LoVo (cell line): Measurements from ENCODE around the gene METTL21C.

Experiments
- DNase-seq: peaks from one replicate; pipeline ENCODE4 v3.0.0-alpha.2; 2016; ENCODE audit warnings: low spot score

The METTL21C gene

GRCh38 chr13:102697929-102698648 lies 3.2 kb upstream of the METTL21C start:
- no peak for DNase-seq

GRCh38 chr13:102697264-102697663 lies 2.4 kb upstream of the METTL21C start:
- DNase-seq: no peak

- DNase-seq: no peak
These were observed 1.6 kb upstream of the METTL21C start for GRCh38 chr13:102696465-102696864.

GRCh38 chr13:102693776-102694175 lies 1.1 kb downstream of the METTL21C start:
- DNase-seq: no peak

- no peak for DNase-seq
These were observed 1.6 kb downstream of the METTL21C start for GRCh38 chr13:102693250-102693649.

GRCh38 chr13:102692491-102692826 lies 2.4 kb downstream of the METTL21C start:
- no peak for DNase-seq

GRCh38 chr13:102690883-102691282 lies 4.0 kb downstream of the METTL21C start:
- DNase-seq: no peak

- no peak for DNase-seq
These were observed 6.4 kb downstream of the METTL21C start for GRCh38 chr13:102688306-102688973.

- no peak for DNase-seq
These were observed 7.3 kb downstream of the METTL21C start for GRCh38 chr13:102687520-102687919.

GRCh38 chr13:102686024-102686423 lies 8.8 kb downstream of the METTL21C start:
- no peak for DNase-seq

- no peak for DNase-seq
These were observed 11.2 kb downstream of the METTL21C start for GRCh38 chr13:102683637-102684036.

GRCh38 chr13:102682727-102683126 lies 12.1 kb downstream of the METTL21C start:
- no peak for DNase-seq

GRCh38 chr13:102682211-102682610 lies 12.6 kb downstream of the METTL21C start:
- DNase-seq: no peak

- DNase-seq: no peak
These were observed 13.8 kb downstream of the METTL21C start for GRCh38 chr13:102680842-102681740.

GRCh38 chr13:102680133-102680717 lies 14.6 kb downstream of the METTL21C start:
- DNase-seq: no peak

GRCh38 chr13:102679449-102680132 lies 15.3 kb downstream of the METTL21C start:
- DNase-seq: no peak

- no peak for DNase-seq
These were observed 16.3 kb downstream of the METTL21C start for GRCh38 chr13:102678339-102679107.

GRCh38 chr13:102677122-102677521 lies 17.7 kb downstream of the METTL21C start:
- no peak for DNase-seq

GRCh38 chr13:102675115-102675514 lies 19.7 kb downstream of the METTL21C start:
- DNase-seq: no peak

- no peak for DNase-seq
These were observed 24.7 kb downstream of the METTL21C start for GRCh38 chr13:102670130-102670529.

- no peak for DNase-seq
These were observed 26.9 kb downstream of the METTL21C start for GRCh38 chr13:102667911-102668310.
